ENCODE measurements around the gene TNS3. TPM values are rescaled to one million over a fixed set of nuclear protein-coding genes. Genes with fewer than 3 reads are reported as not detected.

Gene TNS3
- total RNA-seq, 1 donor from 2014 or later = 40.8 TPM

DNA sequence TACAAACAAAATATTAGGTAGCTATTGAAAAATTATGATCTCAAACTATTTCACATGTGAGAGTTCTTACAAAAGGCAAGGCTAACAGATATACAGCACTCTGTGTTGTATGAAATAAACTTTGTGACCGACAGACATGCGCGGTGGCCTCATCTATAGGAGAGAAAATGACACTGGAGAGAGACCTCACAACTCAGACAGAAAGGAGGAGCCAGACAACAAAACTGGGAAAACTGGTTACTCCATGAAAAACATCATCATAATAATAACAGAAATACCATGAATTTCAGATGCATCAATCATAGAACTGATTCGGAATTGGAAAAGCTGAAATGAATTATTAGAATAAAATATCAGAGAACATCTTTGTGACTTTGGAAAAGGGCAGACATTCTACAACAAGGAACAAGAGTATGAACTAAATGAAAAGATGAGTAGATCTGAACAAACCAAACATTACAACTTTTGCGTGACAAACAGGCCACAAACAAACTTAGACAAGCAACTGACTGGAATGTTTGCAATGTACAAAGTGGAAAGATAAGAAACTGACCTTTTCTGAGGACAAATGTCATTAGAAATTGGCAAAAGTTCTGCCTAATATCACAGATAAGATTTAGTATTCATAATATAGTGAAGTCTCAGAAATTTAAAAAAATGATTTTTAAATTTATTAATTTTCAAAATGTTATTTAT lies 69.3 kb downstream of the TNS3 start:
- TF ChIP-seq, protein P1, sequence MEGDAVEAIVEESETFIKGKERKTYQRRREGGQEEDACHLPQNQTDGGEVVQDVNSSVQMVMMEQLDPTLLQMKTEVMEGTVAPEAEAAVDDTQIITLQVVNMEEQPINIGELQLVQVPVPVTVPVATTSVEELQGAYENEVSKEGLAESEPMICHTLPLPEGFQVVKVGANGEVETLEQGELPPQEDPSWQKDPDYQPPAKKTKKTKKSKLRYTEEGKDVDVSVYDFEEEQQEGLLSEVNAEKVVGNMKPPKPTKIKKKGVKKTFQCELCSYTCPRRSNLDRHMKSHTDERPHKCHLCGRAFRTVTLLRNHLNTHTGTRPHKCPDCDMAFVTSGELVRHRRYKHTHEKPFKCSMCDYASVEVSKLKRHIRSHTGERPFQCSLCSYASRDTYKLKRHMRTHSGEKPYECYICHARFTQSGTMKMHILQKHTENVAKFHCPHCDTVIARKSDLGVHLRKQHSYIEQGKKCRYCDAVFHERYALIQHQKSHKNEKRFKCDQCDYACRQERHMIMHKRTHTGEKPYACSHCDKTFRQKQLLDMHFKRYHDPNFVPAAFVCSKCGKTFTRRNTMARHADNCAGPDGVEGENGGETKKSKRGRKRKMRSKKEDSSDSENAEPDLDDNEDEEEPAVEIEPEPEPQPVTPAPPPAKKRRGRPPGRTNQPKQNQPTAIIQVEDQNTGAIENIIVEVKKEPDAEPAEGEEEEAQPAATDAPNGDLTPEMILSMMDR (conservative IDR thresholded peaks at IDR 0.05; ENCODE audit: low read depth, low read length) = no peak
- DNase-seq (ENCODE audit: low read depth) = no peak
- H3K4me3 ChIP-seq (ENCODE audit: low read depth, low read length) = no peak overlapping the region

DNA sequence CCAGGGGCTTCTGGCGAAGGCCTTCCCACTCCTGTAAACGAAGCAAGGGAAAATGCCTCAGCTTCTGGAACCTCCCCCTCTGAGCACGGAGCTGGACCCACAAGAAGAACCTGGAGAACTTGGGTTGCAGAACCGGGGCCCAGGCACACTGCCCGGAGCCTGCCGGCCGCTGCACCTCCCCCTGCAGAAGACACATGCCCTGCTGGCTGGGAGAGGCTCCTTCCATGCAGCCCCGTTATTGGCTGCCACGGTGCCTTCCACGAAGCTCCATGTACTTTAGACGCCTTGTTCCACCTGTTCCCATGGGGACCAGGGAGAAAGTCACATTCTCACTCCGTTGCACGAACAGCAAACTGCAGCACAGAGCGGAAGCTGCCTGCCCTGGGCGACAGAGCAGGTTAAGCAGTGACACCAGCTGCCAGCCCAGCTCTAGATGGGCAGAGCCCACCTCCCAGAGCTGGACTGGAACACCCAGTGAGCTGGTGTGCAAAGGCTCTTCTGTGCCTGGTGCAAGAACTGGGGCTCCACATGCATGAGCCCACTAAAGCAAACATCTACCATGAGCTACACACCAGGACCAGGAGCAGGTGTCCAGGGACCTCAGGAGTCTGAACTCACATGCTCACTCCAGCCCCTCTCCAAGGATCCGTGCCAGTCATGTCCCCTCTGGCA lies 70.1 kb downstream of the TNS3 start:
- no peak for DNase-seq (ENCODE audit: low read depth)
- TF ChIP-seq, protein P1 (conservative IDR thresholded peaks at IDR 0.05; ENCODE audit: low read depth, low read length) = no peak
- H3K4me3 ChIP-seq (ENCODE audit: low read depth, low read length) = no peak overlapping the region

DNA sequence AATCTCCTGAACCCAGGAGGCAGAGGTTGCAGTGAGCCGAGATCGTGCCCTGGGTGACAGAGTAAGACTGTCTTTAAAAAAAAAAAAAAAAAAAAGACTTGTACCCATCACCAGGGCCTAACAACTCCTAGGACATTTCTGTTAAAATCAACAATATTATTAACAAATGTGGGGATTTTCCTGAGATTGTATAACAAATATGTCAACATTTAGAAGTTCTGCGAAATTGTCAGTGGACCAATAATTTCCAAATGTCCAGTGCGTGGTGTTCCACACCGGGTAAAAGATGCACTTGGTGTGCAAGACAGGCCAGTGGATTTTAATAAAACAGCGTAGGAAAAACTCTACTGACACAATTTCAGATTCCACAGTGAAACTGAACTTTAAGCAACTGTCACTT lies 71.1 kb downstream of the TNS3 start:
- no peak for DNase-seq (ENCODE audit: low read depth)
- TF ChIP-seq, protein P1 (conservative IDR thresholded peaks at IDR 0.05; ENCODE audit: low read depth, low read length) = no peak
- no peak overlapping the region for H3K4me3 ChIP-seq (ENCODE audit: low read depth, low read length)

DNA sequence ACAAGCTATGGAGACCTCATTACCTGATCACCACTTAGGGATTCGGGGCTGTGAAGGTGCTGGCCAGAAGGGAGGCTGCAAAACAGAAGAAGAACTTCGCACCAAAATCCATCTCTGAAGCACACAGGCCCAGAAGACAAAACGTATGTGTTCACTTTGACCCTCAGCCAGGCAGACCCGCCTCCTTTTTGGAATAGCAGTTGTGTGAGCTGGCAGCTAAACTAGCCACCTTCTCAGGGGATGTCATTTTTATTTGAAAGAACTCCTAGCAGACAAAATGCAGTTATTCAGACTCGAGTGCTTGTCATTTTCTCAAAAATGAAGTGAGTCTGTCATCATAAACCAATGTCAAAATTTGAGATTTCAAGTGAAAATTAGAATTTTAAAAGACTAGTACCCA lies 71.7 kb downstream of the TNS3 start:
- no peak overlapping the region for H3K4me3 ChIP-seq (ENCODE audit: low read depth, low read length)
- DNase-seq (ENCODE audit: low read depth) = no peak
- TF ChIP-seq, protein P1 (conservative IDR thresholded peaks at IDR 0.05; ENCODE audit: low read depth, low read length) = no peak

DNA sequence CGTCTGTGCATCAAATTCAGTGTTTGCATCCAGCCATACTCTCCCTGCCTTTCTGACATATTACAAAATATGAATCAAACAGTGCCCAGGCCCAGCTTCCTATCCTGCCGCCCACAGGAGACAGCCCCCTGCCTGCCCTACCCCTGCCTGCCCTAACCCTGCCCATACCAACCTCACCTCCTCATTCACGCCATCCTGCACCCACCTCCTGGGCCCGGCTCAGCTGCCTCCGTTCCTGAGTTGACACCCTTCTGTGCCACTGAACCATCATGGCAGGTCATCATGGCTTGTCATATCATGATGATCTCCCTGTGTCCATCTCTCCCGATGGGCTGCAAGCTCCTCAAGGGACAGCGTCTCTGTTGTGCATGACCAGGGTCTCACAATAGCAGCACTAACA lies 72.3 kb downstream of the TNS3 start:
- no peak for DNase-seq (ENCODE audit: low read depth)
- H3K4me3 ChIP-seq (ENCODE audit: low read depth, low read length) = no peak overlapping the region
- TF ChIP-seq, protein P1 (conservative IDR thresholded peaks at IDR 0.05; ENCODE audit: low read depth, low read length) = no peak

DNA sequence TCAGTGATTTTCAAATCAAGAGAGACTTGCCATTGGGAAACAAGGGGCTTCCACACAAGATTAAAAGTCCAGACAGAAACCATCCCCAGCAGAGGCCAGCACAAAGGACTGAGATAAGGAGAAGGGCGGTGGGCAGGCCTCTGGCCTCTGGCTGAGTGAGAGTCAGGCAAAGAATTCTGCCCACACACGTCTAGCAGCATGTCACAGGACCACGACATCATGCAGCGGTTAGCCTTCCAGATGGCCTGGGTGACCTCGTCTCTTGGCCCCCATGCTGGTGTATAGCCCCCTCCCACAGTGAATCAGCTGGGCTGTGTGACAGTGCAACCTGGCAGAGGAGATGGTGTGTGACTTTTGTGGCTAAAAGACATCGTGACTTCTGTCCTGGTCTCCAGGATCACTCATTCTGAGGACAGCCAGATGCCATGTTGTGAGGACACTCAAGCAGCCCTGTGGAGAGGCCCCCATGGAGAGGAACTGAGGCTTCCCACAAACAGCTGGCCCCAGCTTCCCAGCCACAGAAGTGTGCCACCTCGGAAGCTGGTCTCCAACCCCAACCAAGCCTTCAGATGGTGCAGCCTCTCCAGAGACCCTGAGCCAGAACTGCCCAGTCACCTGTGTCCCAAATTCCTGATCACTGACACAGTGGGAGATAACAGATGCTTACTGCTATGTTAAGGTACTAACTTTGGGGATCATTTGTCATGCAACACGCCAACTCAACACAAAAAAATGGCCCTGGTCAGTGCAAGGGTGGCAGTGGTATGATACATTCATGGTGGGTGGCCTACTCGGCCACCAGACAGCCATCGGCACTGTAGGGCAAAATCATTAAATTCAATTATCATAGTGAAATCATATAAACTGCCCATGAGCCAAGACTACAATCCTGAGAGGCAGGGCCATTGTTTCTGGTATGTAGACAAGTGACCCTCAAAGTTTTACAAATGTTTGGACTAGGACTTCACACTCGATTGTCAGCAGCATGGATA lies 73.2 kb downstream of the TNS3 start:
- H3K4me3 ChIP-seq (ENCODE audit: low read depth, low read length) = no peak overlapping the region
- TF ChIP-seq, protein P1 (conservative IDR thresholded peaks at IDR 0.05; ENCODE audit: low read depth, low read length) = no peak
- DNase-seq (ENCODE audit: low read depth) = no peak
